ENCODE results near the gene GRAMD4.

- TF ChIP-seq CTCF (conservative IDR thresholded peaks at IDR 0.05): no peak
- TF ChIP-seq EZH2 (IDR thresholded peaks at IDR 0.05; ENCODE audit: low read depth): no peak
These were observed 15.6 kb downstream of the GRAMD4 start for GRCh38 chr22:46635756-46636155.
